Fibroblast of skin of right quadriceps (primary cell): ENCODE results near the gene RBFA.

Source experiments
- DNase-seq: peaks from one replicate; pipeline ENCODE4 v3.0.0-alpha.2; 2013

The RBFA gene

DNA sequence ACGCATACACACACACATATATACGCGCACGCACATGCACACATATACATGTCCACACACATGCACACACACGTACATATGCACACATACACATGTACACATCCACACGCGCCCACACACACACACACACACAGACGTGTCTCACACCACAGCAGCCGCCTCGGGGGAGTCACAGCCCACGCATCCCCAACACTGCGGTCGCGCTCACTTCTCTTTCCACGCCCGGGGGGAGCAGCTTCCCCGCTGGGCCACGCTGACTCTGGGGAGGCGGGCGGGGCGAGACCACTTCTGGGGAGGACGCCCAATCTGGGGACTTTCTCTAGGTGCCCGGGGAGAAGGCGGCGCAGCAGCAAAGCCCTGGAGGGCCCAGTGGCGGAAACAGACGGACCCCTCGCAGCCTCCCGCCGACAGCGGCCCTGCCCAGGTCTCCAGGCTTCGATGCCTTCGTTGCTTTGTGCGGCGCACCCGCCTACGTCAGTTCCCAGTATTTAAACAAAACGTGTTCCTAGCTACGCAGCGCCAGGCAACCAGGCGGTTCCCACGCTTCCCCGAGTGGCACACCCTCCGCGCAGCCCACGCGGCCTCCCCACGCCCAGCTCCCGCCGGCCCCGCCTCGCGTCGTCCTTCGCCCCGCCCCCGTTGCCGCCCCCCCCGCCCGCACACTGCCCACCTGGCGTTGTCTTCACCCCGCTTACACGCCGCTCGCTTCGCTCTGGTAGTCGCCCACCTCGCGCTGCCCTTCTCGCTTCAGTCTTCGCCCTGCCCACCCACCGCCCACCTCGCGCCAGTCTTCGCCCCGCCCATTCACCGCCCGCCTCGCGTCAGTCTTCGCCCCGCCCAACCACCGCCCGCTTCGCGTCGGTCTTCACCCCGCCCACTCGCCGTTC lies 810 bp upstream of the RBFA start:
- no peak for DNase-seq

DNA sequence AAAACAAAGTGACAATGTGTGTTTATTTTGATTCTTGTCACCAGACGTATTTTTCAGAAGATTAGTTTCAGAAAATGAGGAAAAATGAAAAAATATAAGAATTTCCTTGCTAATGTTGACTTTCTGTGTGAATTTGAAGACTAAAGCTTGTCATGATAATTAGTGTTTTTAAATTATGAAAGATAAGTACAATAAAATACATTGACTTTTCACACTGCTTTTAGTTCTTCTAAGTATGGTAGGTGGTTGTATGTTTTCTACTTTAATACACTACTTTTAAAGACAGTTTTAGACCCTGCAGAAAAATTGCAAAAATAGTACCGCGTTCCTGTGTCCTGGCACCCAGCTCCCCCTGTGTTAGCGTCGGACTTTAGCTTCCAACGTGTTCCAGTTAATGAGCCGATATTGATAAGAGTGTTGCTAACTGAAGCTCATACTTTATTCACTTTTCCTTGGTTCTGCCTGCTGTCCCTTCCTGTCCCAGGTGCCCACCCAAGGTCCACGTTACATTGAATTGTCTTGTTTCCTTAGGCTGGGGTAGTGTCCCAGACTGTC lies 695 bp downstream of the RBFA start:
- DNase-seq, result no peak

DNA sequence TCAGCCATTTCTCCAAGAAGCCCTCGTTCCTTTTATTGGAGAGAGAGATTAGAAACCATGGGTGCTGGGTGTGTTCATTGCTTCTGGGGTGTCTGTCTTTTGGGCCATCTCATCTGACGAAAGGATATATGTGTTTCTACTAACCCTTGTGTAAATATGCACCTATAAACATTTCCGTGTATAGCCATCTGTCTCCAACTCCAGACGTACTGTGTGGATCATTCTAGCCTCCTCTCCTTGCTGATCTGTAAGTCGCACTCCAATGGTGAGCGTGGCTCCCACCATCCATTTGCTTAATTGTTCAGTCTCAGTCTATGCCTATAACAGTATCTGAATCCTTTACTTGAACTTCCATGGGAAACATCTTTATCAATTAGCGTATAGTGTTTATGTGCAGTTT lies 1.8 kb downstream of the RBFA start:
- no peak for DNase-seq

DNA sequence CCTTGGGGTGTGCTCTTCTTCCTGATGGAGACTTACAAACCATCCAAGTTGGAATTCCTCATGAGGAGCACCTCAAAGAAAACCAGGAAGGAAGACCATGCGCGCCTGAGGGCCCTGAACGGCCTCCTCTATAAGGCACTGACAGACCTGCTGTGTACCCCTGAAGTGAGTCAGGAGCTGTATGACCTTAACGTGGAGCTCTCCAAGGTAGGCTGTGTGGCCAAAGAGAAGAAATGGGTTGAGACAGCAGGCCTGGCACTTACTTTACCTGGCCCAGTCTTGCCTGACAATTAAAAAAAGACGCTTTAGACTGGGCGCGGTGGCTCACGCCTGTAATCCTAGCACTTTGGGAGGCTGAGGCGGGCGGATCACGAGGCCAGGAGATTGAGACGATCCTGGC lies 3.1 kb downstream of the RBFA start:
- no peak for DNase-seq

DNA sequence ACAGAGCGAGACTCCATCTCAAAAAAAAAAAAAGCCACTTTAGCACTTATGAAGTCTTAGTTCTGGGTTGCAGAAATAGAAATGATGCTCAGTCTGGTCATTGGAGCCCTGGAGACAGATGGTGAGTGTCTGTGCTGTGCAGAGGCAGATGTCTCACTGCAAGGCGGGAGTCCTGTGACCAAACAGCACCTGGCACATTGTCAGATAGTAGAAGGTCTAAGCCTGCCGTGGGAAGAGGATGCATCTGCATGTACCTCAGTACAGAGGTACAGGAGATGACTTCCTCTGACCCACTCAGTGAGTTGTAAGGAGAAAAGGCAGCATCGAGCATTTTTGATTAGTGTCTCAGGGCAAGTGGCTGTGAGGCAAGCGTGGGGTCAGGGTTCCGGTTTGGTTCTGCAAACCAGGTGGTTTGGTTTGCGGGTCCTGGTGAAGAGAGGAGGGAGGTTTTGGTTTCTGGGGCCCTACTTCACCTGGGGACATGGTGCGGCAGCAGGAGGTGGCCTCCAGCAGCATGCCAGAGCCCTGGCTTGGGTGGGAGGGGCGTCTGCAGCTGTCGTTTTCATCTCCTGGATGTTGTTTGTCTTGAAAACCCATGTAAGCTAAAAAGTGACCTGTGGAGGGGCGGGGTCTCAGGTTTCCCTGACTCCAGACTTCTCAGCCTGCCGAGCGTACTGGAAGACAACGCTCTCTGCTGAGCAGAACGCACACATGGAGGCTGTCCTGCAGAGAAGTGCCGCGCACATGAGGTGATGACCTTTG lies 3.8 kb downstream of the RBFA start:
- no peak for DNase-seq

DNA sequence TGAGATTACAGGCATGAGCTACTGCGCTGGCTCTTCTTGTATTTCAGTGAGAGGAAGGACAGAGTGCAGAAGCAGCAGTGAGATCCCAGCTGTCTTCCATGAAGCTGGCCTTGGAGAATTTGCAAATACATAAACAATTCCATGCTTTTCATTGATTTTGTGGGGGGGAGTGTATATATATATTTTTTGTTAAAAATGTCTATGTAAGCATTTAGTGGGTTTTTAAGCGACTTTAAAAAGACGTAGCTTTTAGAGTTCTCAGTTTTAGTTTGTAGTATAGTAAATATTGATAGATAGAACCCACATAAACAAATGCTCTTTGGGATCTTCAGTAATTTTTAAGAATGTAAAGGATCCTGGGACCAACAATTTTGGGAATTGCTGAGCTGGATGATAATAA lies 6.3 kb downstream of the RBFA start:
- DNase-seq, result no peak

DNA sequence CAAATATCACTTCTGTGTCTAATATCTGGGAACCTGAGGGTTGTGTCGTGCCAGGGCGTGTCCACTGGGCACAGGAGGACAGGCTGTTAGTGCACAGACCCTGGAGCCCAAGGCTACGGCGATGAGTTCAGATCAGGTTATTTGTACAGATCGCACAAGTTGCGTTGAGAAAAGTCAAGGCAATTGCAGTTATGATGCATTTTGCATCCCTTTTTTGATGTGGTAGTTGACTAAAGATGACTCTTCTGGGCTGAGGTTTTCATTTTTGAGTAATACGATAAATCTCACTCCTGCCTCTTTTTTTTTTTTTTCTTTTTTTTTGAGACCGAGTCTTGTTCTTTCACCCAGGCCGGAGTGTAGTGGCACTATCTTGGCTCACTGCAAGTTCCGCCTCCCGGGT lies 7.2 kb downstream of the RBFA start:
- DNase-seq, result no peak

DNA sequence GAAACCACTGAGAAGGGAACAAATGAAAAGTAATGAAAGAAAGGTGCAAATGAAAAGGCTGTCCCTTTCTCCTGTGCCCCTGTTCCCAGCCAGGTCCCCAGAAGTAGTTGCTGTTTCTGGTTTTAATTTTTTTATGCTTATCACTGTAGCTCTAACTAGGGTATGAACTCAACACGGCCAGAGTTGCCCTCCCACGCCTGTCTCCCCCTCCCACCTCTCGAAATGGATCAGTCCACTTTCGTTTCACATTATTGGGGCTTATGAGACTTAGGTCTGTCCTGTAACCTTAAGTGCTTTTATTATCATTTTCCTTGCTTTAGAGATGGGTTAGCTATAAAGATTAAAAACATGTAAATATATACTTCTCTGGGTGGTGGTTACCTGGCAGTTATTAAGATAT lies 8.6 kb downstream of the RBFA start:
- no peak for DNase-seq

DNA sequence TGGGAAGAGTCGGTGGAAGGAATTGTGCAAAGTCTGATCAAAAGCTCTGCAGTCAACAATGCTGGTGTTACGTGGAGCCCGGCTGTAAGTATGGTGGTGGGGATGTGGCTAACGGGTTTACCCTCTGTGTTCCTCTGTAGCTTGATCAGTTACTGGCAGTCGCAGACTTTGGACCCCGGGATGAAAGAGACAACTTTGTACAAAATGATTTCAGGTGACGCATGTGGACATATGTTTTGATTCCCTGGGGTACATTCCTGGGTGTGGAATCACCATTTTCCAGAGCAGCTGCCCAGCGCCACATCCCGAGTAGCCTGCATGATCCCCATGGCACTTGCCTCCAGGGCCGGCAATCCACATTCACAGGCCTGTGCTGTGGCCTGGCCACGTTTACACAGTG lies 9.8 kb downstream of the RBFA start:
- DNase-seq, result no peak

DNA sequence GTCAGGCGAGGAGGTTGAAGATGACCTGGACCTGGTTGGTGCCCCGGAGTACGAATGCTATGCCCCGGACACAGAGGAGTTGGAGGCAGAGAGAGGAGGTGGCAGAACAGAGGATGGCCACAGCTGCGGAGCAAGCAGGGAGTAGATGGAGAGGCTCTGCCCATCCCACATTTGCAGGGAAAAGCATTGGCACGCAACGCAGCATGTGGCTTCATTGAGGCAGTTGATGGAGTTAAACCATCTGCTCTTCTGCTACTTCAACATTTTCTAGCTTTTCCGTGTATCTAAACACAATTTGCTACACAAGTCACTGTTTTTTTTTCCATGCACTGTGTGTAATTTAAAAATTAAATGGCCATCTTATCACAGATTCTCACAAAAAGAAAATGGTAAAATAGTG lies 11.8 kb downstream of the RBFA start:
- DNase-seq, result no peak

DNA sequence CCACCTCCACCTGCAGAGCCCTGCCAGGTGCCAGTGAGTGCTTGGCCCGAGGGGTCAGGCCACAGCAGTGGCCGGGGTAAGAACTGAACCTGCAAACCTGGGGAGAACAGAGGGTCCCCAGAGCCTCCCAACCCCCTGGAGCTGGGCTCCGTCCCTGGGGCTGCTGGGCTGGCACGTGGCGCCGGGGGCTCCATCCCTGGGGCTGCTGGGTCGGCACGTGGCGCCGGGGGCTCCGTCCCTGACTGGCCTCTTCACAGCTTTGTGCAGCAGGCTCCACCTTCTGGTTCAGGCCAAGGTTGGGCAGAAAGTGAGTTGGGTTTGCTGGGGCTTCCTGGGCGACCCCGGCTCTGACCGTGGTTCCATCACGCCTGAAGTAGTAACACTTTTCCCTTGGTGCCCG lies 12.2 kb downstream of the RBFA start:
- DNase-seq, result no peak

DNA sequence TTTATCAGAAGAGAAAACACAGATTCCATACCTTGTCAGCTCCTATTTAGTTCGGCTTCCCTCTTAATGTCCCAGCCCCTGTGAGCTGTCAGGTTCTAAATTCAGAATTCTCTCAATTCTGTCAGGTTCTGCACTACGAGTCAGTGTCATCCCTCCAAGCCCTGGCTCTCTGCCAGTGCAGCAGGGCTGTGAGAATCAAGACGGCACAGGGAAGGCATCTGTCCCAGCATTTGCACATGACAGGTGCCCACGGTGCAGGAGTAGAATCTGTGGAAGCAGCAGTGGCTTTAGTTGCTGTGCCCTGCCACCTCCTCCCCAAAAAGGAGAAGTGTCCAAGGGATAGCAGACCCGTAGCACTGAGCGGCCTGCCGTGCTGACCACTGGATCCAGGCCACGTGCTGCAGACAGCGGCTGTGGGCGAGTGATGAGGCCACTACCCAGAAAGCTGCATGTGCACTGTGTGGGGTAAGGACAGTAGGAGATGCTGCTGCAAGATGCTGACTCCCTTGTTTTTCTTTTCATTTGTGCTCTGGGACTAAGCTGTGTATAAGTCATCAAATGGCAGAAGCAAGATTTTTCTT lies 12.8 kb downstream of the RBFA start:
- DNase-seq, result no peak

DNA sequence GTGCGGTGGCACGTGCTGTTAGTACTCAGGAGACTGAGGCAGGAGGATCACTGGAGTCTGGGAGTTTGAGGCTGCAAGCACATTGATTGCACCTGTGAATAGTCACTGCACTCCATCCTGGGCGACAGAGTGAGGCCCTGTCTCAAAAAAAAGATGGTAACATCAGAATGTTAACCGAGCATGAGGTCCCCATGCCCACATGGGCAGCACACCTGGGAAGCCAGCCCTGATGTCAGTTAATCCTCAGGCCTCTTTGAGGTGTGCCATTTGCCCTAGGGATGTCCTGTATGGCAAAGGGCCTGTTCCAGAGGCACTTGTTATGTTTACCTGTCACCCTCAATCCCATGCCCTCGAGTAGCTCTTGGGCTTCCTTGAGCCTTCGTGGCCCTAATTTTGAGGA lies 16.6 kb downstream of the RBFA start:
- no peak for DNase-seq

DNA sequence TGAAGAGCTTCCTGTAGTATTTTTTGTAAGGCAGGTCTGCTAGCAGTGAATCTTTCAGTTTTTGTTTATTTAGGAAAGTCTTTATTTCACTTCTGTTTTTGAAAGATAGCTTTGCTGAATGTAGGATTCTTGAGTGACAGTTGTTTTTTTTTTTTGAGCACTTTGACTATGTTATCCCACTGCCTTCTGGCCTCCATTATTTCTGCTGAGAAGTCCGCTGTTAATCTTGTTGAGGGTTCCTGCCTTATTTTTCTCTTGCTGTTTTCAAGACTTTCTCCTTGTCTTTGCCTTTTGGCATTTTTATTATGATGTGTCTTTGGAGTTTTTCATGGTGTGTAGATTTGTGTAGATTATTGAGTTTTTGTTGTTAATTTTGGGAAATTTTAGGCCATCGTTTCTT lies 21.9 kb downstream of the RBFA start:
- DNase-seq, result no peak

DNA sequence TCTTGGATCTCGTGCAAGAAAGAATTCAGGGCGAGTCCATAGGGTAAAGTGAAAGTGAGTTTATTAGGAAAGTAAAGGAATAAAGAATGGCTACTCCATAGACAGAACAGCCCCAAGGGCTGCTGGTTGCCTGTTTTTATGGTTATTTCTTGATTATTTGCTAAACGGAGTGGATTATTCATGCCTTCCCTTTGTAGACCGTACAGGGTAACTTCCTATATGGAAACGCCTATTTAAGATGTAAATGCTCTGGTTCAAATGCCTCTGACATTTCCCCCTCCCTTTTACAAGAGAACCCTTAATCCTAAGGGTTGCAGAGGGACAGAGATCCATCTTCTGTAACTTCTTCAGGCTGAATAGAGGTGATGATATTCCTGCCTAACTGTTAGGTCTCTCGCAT lies 25.7 kb downstream of the RBFA start:
- DNase-seq, result no peak

DNA sequence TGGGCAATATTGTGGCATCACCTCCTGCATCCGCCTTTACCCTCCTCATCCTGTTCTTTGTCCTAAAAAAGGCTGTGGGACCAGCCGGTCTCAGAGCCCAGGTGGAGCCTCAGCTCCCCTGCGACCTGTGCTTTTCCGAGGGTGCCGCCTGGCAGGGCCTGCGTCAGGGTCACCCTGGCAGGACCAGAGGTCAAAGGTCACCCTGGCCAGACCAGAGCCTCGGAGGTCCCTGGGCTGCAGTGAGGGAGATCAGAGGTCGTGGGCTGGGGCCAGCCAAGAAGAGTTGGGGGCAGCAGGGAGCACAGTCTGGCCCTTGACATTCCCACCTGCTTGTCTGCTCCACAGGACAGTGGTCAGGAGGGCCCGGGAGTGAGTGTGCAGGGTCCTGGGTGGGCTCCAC lies 31.5 kb downstream of the RBFA start:
- no peak for DNase-seq

DNA sequence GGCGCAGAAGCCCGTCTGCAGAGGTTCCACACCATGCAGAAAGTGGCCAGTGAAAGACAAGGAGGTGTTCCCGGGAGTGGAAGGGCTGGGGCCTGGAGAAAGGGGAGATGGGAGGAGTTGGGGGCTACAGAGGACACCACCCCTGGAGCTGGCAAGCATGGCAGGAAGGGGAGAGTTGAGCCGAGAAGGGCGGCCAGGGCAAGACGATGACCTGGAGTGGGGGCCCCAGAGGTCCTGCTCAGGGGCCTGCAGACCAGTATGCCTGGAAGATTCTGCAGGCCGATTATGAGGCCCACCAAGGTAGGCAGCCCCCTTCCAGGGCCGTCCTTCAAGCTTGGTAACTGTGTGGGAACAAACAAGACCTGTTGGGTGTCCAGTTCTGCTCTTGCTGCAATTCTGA lies 33.1 kb downstream of the RBFA start:
- no peak for DNase-seq

DNA sequence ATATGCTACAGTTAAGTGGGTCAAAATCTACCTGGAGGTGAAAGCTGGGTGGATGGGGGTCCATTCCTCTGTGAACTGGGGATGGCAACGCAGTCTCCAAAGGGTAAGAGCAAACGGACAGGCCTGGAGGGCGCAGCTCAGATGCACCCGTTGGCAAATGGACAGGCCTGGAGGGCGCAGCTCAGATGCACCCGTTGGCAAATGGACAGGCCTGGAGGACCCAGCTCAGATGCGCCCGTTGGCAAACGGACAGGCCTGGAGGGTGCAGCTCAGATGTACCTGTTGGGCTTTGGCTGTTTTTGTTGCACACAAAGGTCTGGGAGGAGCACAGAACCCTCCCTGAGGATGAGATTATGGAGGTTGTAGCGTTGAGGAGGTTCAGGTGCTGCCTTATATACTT lies 33.7 kb downstream of the RBFA start:
- DNase-seq, result no peak

DNA sequence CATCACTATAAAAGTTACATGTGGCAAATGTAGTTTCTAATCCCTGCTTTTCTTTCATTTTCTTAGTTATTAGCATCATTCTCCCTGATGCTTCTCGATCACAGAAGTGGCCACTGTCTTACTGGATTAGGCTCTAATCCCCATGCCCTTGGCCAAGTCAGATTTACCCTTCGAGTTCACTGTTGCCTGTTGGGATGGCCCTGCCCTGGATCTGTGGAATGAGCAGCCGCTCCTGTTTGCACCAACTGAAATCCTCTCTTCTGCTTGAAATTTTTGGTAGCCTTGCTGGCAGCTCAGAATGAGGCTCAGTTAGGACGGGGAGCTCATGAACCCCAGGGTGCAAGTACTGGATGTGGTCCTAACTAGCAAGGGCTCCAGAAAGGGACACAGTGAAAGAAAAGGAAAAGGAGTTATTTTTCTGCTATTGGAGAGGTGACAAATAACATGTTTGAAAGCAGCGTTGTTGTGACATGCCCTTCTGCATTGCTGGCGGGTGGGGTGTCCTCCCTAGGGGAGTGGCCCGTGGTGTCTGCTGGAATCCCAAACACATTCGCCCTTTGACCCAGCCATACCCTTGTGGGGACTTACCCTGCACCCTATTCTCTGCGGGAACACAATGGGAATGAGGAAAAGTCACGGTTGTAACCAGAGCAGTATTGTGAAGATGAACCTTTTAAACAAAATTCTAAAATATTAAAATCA lies 34.5 kb downstream of the RBFA start:
- no peak for DNase-seq

DNA sequence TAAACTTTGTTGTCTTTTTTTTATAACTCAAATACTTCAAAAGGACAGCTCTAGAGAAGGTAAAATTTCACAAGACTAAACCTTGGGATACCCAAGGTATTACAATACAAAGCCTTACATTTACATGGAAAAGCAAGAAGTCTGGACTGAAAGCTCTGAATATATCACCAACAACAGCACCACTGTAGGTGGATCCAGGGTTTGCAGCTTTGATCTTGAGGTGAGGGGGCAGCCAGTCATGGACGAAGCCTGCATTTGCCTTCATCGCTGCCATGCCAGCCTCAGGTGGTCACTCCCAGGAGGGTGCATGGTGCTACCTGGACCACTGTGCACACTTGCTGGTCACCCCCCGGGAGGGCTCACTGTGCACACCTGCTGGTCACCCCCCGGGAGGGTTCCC lies 36.6 kb downstream of the RBFA start:
- no peak for DNase-seq

DNA sequence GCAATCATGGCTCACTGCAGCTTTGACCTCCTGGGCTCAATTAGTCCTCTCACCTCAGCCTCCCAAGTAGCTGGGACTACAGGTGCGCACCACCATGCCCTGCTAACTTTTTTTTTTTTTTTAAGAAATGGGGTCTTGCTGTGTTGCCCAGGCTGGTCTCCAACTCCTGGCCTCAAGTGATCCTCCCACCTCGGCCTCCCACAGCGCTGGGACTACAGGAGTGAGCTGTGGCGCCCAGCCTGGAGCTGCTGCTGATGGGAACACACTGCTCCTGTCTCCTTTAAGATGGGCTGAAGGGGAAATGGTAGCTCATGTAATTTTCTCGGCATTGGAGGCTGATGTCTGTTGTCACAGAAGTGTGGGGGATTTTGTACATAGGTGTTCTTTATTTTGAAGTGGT lies 39.9 kb downstream of the RBFA start:
- DNase-seq, result no peak

DNA sequence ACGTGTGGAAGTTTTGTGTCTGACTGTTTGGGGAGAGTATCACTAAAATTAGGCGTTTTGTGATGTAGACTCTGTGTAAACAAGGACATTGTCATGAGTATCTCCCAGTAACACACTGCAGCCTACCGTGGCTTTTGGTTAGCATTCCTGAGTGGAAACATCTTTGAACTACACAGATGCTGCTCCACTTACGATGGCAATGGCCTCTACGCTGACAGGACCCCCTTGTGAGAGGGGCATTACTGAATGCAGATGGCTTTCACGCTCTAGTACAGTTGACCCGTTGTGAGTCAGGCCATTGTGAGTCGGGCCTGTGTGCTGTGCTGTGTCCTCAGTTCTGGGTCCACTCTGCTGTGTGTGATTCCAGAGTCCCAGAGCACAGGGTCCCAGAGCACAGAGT lies 40.5 kb downstream of the RBFA start:
- no peak for DNase-seq

DNA sequence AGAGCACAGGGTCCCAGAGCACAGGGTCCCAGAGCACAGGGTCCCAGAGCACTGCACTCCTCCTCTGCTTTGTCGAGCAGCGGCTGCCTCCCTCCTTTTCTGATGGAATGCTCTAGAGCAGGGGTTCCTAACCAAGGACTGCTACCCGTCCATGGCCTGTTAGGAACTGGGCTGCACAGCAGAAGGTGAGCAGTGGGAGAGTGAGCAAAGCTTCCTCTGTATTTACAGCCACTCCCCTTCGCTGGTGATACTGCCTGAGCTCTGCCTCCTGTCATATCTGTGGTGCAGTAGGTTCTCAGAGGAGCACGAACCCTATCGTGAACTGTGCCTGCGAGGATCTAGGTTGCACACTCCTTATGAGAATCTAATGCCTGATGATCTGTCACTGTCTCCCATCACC lies 41.7 kb downstream of the RBFA start:
- DNase-seq, result no peak
